Transverse colon (tissue), 4 donors: ENCODE measurements around the gene SUDS3. TPM values are rescaled to one million over a fixed set of nuclear protein-coding genes. Genes with fewer than 3 reads are reported as not detected.
A peak's percentile ranks its signal among the peaks of the same experiment; 100 is the strongest.

ENCODE experiments used
- DNase-seq: peaks from one replicate; pipeline ENCODE4 v3.0.0-alpha.2; 2019
- H3K27ac ChIP-seq, 4 donors: fragments of 200-600 bp; sonication (generic); 2 replicates each; pipeline ENCODE4 v1.5.1; 2016 to 2018; ENCODE audit warnings: inconsistent platforms in 4 of 4
- H3K27me3 ChIP-seq: fragments of 200-600 bp; sonication (generic); 2 replicates; pipeline ENCODE4 v1.5.1; 2017; ENCODE audit warnings: inconsistent platforms
- H3K36me3 ChIP-seq, 4 donors: fragments of 200-600 bp; sonication (generic); 2 replicates each; pipeline ENCODE4 v1.5.1; 2017 to 2019; ENCODE audit warnings: inconsistent platforms in 4 of 4
- H3K4me1 ChIP-seq, 4 donors: fragments of 200-600 bp; sonication (generic); 2 replicates each; pipeline ENCODE4 v1.5.1; 2017 to 2020; ENCODE audit warnings: inconsistent platforms in 4 of 4
- H3K4me3 ChIP-seq, 4 donors: fragments of 200-600 bp; sonication (generic); 1 replicate in 1 of 4; 2 replicates in 3 of 4; pipeline versions ENCODE4 v1.5.1 to v1.6.1; 2017 to 2019; ENCODE audit warnings: inconsistent platforms in 4 of 4
- H3K9me3 ChIP-seq, 2 donors: fragments of 200-600 bp; sonication (generic); 2 replicates each; pipeline ENCODE4 v1.5.1; 2017 to 2019; ENCODE audit warnings: inconsistent platforms in 2 of 2
- CTCF ChIP-seq, 5 experiments: fragments of 200-600 bp in 3 of 5; fragments of 450-650 bp in 2 of 5; sonication (generic) in 3 of 5; IDR thresholded peaks; 1 replicate in 2 of 5; 2 replicates in 3 of 5; pipeline ENCODE4 v1.5.1; 2016 to 2017; ENCODE audit warnings: antibody characterized with exemption in 5 of 5, inconsistent platforms in 3 of 5, mild to moderate bottlenecking in 2 of 5, moderate library complexity in 1 of 5
- EP300 ChIP-seq: sonication (generic); formaldehyde crosslinking; IDR thresholded peaks from one replicate; pipeline ENCODE4 v1.6.1; 2017; ENCODE audit warnings: antibody characterized with exemption, low read depth
- POLR2A ChIP-seq: fragments of 450-650 bp; IDR thresholded peaks from one replicate; pipeline ENCODE4 v1.6.1; 2016; ENCODE audit warnings: antibody characterized with exemption, mild to moderate bottlenecking, moderate library complexity
- POLR2AphosphoS5 ChIP-seq, 3 donors: sonication (generic); formaldehyde crosslinking; IDR thresholded peaks; one replicate each; pipeline ENCODE4 v1.6.1; 2016; ENCODE audit warnings: antibody characterized with exemption in 3 of 3
- WGBS, 2 donors: methylation state at CpG; one replicate each; pipeline ENCODE4 v1.1.5; 2018; ENCODE audit warnings: low coverage in 1 of 2; 5-methylcytosine and 5-hydroxymethylcytosine counted together
- in situ Hi-C, 4 donors: fragments of 200-750 bp; cut with MboI; loops; one replicate each; pipeline versions ENCODE4 v1.15.0 to v1.15.1; 2017; ENCODE audit warnings: low sequenced_read_pairs in 3 of 4, low pct_ligation_motif_present in 1 of 4, low pct_unique_long_range_greater_than_20kb in 1 of 4
- intact Hi-C: fragments of 100-400 bp; cut with DNase I; formaldehyde crosslinking; loops from one replicate; pipeline ENCODE4 v1.15.1; 2023; ENCODE audit warnings: low total_unique reads
- total RNA-seq, 4 donors: library from RNA; depleted of rRNA; stranded (reverse); fragments of >200 nt; gene quantifications; one replicate each; pipeline ENCODE4 v1.1.0, GENCODE V29; 2016

SUDS3 gene
- total RNA-seq, 4 donors from 2014 or later: 27.5 to 63.4 (median 45.7) TPM

- in situ Hi-C loops: loop anchor here in 1 of 4 donors (25.0 kb wide), 1 partner anchor 171 kb away; no protein-coding TSS in a partner anchor
- peak overlapping the region; percentile 60 to 81 (median 74) for H3K27ac ChIP-seq
Measured at GRCh38 chr12:118358008-118358359, 18.4 kb upstream of the SUDS3 start.

GRCh38 chr12:118358612-118359540 lies 17.5 kb upstream of the SUDS3 start:
- no peaks in the 10 kb centered on the region for H3K27me3 ChIP-seq
- H3K36me3 ChIP-seq: no peaks in the 10 kb centered on the region
- in situ Hi-C loops: loop anchor here in 1 of 4 donors (25.0 kb wide), 1 partner anchor 172 kb away; no protein-coding TSS in a partner anchor
- intact Hi-C loops: no loop called here
- TF ChIP-seq POLR2A (no peak), CTCF (IDR thresholded peaks at IDR 0.05) (no peak), POLR2AphosphoS5 (IDR thresholded peaks at IDR 0.05) (no peak), EP300 (no peak)
- no peaks in the 10 kb centered on the region for H3K9me3 ChIP-seq
- H3K4me1 ChIP-seq: peaks cover 19 to 39% (median 29%) of the 10 kb centered on the region in 4 donors
- peak overlapping the region; percentile 71 to 81 (median 76) for H3K27ac ChIP-seq
- peak overlapping the region in 3 of 4 donors; percentile 14 to 43 (median 16) for H3K4me3 ChIP-seq
- 18 to 22% methylated on average over 7 of the region's 7 CpGs for WGBS, 2 donors
- DNase-seq: no peak

More at GRCh38 chr12:118358008-118358359, 18.4 kb upstream of the SUDS3 start:
- WGBS, 2 donors: 62 to 79% methylated on average over 1 of the region's 1 CpG
- intact Hi-C loops: no loop called here
- peaks cover 19 to 39% (median 29%) of the 10 kb centered on the region in 4 donors for H3K4me1 ChIP-seq
- no peaks in the 10 kb centered on the region for H3K36me3 ChIP-seq
- TF ChIP-seq POLR2A (no peak), POLR2AphosphoS5 (IDR thresholded peaks at IDR 0.05) (no peak), EP300 (no peak)
- no peak for DNase-seq
- no peaks in the 10 kb centered on the region for H3K9me3 ChIP-seq
- H3K4me3 ChIP-seq: peak overlapping the region in 1 of 4 donors; percentile 43
- H3K27me3 ChIP-seq: no peaks in the 10 kb centered on the region

GRCh38 chr12:118359541-118359915 lies 16.8 kb upstream of the SUDS3 start:
- in situ Hi-C loops: loop anchor here in 1 of 4 donors (25.0 kb wide), 1 partner anchor 172 kb away; no protein-coding TSS in a partner anchor
- intact Hi-C loops: no loop called here
- WGBS, 2 donors: 45 to 49% methylated on average over 4 of the region's 4 CpGs
- peak; percentile 38 for DNase-seq
- H3K9me3 ChIP-seq: no peaks in the 10 kb centered on the region
- H3K27ac ChIP-seq: peak overlapping the region; percentile 71 to 81 (median 76)
- no peaks in the 10 kb centered on the region for H3K27me3 ChIP-seq
- no peak for TF ChIP-seq CTCF (IDR thresholded peaks at IDR 0.05)
- no peak for TF ChIP-seq EP300
- no peak for TF ChIP-seq POLR2AphosphoS5 (IDR thresholded peaks at IDR 0.05)
- TF ChIP-seq POLR2A: no peak
- H3K4me1 ChIP-seq: peaks cover 19 to 39% (median 29%) of the 10 kb centered on the region in 4 donors
- H3K36me3 ChIP-seq: no peaks in the 10 kb centered on the region
- H3K4me3 ChIP-seq: peak overlapping the region in 2 of 4 donors; percentile 14 to 43

- WGBS, 2 donors: 90 to 100% methylated on average over 5 of the region's 5 CpGs
- H3K27ac ChIP-seq: no peak overlapping the region
- no peaks in the 10 kb centered on the region for H3K27me3 ChIP-seq
- in situ Hi-C loops: loop anchor here in 1 of 4 donors (25.0 kb wide), 1 partner anchor 174 kb away; no protein-coding TSS in a partner anchor
- no peak for TF ChIP-seq POLR2AphosphoS5 (IDR thresholded peaks at IDR 0.05)
- no peak for TF ChIP-seq CTCF (IDR thresholded peaks at IDR 0.05)
- TF ChIP-seq EP300: no peak
- no peak for TF ChIP-seq POLR2A
- H3K9me3 ChIP-seq: no peaks in the 10 kb centered on the region
- peaks cover 19 to 32% (median 26%) of the 10 kb centered on the region in 4 donors for H3K4me1 ChIP-seq
- no peak overlapping the region for H3K4me3 ChIP-seq
- H3K36me3 ChIP-seq: no peaks in the 10 kb centered on the region
- DNase-seq: no peak
- intact Hi-C loops: no loop called here
Measured at GRCh38 chr12:118361092-118361404, 15.3 kb upstream of the SUDS3 start.
